Measurements from ENCODE around the gene NTMT2. TPM values are rescaled to one million over a fixed set of nuclear protein-coding genes. Genes with fewer than 3 reads are reported as not detected.

The NTMT2 gene
- total and polyA plus RNA-seq, 4 experiments from 2014 or later: not detected

DNA sequence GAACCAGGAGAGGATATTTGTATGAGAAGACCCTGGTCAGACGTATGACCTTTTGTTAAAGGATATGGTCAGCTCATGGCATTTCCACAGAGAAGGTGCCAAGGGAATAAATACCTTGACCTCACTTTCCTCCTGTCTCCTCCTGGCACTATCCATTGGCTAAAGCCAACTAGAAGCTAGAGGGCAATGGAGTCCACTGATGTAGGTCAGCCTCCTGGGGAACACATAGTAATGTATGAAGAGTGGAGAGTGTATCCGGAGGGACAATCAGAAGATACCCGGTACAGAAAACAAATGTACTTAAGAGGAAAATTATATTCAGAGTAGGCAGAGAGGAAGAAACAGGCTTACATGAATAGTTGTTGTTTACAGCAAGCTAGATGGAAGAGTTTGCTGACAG is 698 bp upstream of the NTMT2 start:
- Histone ChIP-seq H3K4me1 (ENCODE audit: insufficient read depth, low read length) (no peaks in the 10 kb centered on the region), H3K9me3 (ENCODE audit: control insufficient read depth in 1 of 2, low read length in 2 of 2) (peaks cover 0 to 2% of the 10 kb centered on the region in 2 donors), H3K36me3 (ENCODE audit: insufficient read depth, low read length) (no peaks in the 10 kb centered on the region), H3K4me3 (ENCODE audit: low read length in 2 of 2) (no peak overlapping the region), H3K27ac (ENCODE audit: low read depth, low read length) (no peak overlapping the region), H3K27me3 (ENCODE audit: insufficient read depth, low read length) (no peaks in the 10 kb centered on the region)
- Mint-ChIP-seq H3K27ac (peak overlapping the region in 1 of 7 donors; percentile 54), H3K36me3 (no peaks in the 10 kb centered on the region), H3K4me1 (peaks cover 0 to 4% (median 0%) of the 10 kb centered on the region in 4 donors), H3K9me3 (peaks cover 0 to 18% (median 6%) of the 10 kb centered on the region in 8 donors), H3K4me3 (no peak overlapping the region), H3K27me3 (peaks cover 12 to 13% of the 10 kb centered on the region in 2 donors)
- ChIA-PET POLR2A (ENCODE audit: partially characterized antibody) (no interaction called here), CTCF (ENCODE audit: partially characterized antibody) (no interaction called here)
- no peak for DNase-seq
- intact Hi-C loops (cut with micrococcal nuclease): no loop called here

DNA sequence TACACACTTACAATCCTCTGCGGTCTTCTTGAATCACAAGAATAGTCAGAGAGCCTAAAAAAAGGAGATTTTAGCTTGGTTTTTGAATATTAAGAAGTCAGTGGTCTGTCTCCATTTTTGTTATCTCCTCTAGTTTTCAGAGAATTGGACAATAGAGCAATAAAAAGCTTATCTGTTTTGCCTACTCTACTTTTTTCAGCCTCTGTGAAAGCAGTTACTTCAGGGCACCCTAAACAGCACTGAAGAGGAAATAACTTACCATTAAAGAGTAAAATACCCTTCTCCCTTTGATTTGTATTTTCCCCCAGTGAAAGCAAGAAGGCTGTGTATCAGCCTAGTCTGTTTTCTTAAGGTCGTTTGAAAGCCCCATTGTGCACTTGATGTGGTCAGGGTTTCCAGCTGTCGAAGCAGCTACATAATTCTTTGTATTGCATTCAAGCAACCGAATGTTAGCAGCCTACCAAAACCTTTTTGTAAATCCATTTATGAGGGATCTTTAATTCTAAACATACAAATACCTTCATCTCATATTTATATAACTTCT is 1.0 kb downstream of the NTMT2 start:
- Mint-ChIP-seq H3K4me3 (no peak overlapping the region), H3K9me3 (peaks cover 0 to 18% (median 6%) of the 10 kb centered on the region in 8 donors), H3K4me1 (peaks cover 0 to 4% (median 0%) of the 10 kb centered on the region in 4 donors), H3K36me3 (no peaks in the 10 kb centered on the region), H3K27ac (no peak overlapping the region), H3K27me3 (peaks cover 12 to 13% of the 10 kb centered on the region in 2 donors)
- H3K36me3 ChIP-seq (ENCODE audit: insufficient read depth, low read length): no peaks in the 10 kb centered on the region
- DNase-seq: no peak
- intact Hi-C loops (cut with micrococcal nuclease): no loop called here
- no peak overlapping the region for H3K4me3 ChIP-seq (ENCODE audit: low read length in 2 of 2)
- H3K9me3 ChIP-seq (ENCODE audit: control insufficient read depth in 1 of 2, low read length in 2 of 2): peaks cover 0 to 2% of the 10 kb centered on the region in 2 donors
- no peaks in the 10 kb centered on the region for H3K4me1 ChIP-seq (ENCODE audit: insufficient read depth, low read length)
- ChIA-PET POLR2A (ENCODE audit: partially characterized antibody) (no interaction called here), CTCF (ENCODE audit: partially characterized antibody) (no interaction called here)
- H3K27ac ChIP-seq (ENCODE audit: low read depth, low read length): no peak overlapping the region
- no peaks in the 10 kb centered on the region for H3K27me3 ChIP-seq (ENCODE audit: insufficient read depth, low read length)

DNA sequence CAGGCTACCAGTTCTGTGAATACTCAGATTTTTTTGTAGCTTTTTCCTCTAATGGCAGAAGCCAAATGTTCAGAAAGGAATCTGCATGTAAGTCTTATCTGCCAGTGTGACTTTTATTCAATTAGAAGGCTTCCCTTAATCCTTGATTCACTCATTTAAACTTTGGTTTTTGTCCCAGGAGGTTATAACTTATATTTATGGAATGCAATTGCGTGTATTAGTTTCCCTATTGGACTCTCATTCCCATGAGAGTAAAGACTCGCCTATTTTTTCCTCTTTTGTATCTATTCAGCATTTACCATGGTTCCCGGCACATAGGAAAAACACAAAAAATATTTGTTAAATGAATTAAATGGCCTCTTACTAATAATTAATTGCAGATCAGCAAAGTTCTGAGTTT is 3.5 kb downstream of the NTMT2 start:
- no peak overlapping the region for H3K4me3 Mint-ChIP-seq
- CTCF ChIA-PET (ENCODE audit: partially characterized antibody): no interaction called here
- DNase-seq: no peak
- H3K9me3 Mint-ChIP-seq: peaks cover 8 to 26% (median 13%) of the 10 kb centered on the region in 8 donors
- H3K4me1 Mint-ChIP-seq: peaks cover 0 to 4% (median 0%) of the 10 kb centered on the region in 4 donors
- H3K27me3 ChIP-seq (ENCODE audit: insufficient read depth, low read length): no peaks in the 10 kb centered on the region
- POLR2A ChIA-PET (ENCODE audit: partially characterized antibody): no interaction called here
- H3K4me3 ChIP-seq (ENCODE audit: low read length in 2 of 2): no peak overlapping the region
- H3K36me3 Mint-ChIP-seq: peaks cover 0 to 4% of the 10 kb centered on the region in 2 donors
- H3K27ac ChIP-seq (ENCODE audit: low read depth, low read length): no peak overlapping the region
- H3K27me3 Mint-ChIP-seq: peaks cover 9 to 10% of the 10 kb centered on the region in 2 donors
- H3K4me1 ChIP-seq (ENCODE audit: insufficient read depth, low read length): no peaks in the 10 kb centered on the region
- H3K27ac Mint-ChIP-seq: no peak overlapping the region
- intact Hi-C loops (cut with micrococcal nuclease): no loop called here
- H3K9me3 ChIP-seq (ENCODE audit: control insufficient read depth in 1 of 2, low read length in 2 of 2): peaks cover 0 to 5% of the 10 kb centered on the region in 2 donors
- H3K36me3 ChIP-seq (ENCODE audit: insufficient read depth, low read length): no peaks in the 10 kb centered on the region

DNA sequence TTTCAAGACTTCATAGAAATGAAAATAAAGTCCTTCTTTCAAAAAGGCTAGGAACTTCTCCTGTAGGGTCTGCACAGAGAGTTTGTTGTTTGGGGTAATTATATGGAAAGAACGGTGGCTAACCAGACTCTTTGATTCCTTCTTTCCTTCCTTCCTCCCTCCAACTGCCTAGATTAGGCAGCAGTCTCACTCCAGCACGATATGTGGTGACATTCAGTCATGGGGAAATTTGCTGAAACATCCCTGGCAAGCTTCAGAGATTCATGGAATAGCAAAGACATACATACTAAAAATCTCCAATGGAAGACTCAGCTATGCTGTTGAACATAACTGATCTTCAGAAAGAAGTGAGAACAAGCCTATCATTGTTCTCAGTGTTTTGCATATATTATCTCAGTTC is 4.3 kb downstream of the NTMT2 start:
- Histone ChIP-seq H3K36me3 (ENCODE audit: insufficient read depth, low read length) (no peaks in the 10 kb centered on the region), H3K27me3 (ENCODE audit: insufficient read depth, low read length) (no peaks in the 10 kb centered on the region), H3K27ac (ENCODE audit: low read depth, low read length) (no peak overlapping the region), H3K4me3 (ENCODE audit: low read length in 2 of 2) (no peak overlapping the region), H3K9me3 (ENCODE audit: control insufficient read depth in 1 of 2, low read length in 2 of 2) (peaks cover 0 to 5% of the 10 kb centered on the region in 2 donors), H3K4me1 (ENCODE audit: insufficient read depth, low read length) (no peaks in the 10 kb centered on the region)
- no peak for DNase-seq
- Mint-ChIP-seq H3K27ac (no peak overlapping the region), H3K4me1 (peaks cover 0 to 4% (median 0%) of the 10 kb centered on the region in 4 donors), H3K36me3 (peaks cover 1 to 4% of the 10 kb centered on the region in 2 donors), H3K9me3 (peaks cover 5 to 26% (median 17%) of the 10 kb centered on the region in 8 donors), H3K4me3 (no peak overlapping the region), H3K27me3 (peaks cover 6 to 10% of the 10 kb centered on the region in 2 donors)
- ChIA-PET CTCF (ENCODE audit: partially characterized antibody) (no interaction called here), POLR2A (ENCODE audit: partially characterized antibody) (no interaction called here)
- intact Hi-C loops (cut with micrococcal nuclease): no loop called here

DNA sequence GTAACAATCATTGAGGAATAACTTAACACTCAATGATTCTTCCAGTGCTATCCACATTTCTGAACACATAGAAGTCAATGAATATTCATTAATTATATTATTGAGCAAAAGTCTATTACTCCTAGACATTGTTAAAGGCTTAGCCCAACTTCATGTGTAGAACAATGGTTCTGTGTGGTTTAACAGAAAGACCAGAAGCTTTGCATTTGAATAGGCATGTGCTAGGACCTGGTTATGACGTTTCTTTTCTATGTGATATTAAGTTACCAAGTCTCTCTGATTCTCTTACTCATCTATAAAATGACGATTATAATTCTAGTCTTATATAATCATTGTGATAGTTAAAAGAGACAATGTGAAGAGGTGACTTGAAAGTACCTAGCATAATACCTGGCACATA is 5.2 kb downstream of the NTMT2 start:
- no peaks in the 10 kb centered on the region for H3K4me1 ChIP-seq (ENCODE audit: insufficient read depth, low read length)
- no peak overlapping the region for H3K27ac ChIP-seq (ENCODE audit: low read depth, low read length)
- DNase-seq: no peak
- H3K4me1 Mint-ChIP-seq: peaks cover 0 to 4% (median 0%) of the 10 kb centered on the region in 4 donors
- H3K4me3 Mint-ChIP-seq: no peak overlapping the region
- H3K27me3 Mint-ChIP-seq: peaks cover 5 to 7% of the 10 kb centered on the region in 2 donors
- H3K36me3 Mint-ChIP-seq: peaks cover 1 to 4% of the 10 kb centered on the region in 2 donors
- ChIA-PET CTCF (ENCODE audit: partially characterized antibody) (no interaction called here), POLR2A (ENCODE audit: partially characterized antibody) (no interaction called here)
- intact Hi-C loops (cut with micrococcal nuclease): no loop called here
- H3K9me3 ChIP-seq (ENCODE audit: control insufficient read depth in 1 of 2, low read length in 2 of 2): peaks cover 0 to 5% of the 10 kb centered on the region in 2 donors
- no peaks in the 10 kb centered on the region for H3K36me3 ChIP-seq (ENCODE audit: insufficient read depth, low read length)
- no peak overlapping the region for H3K4me3 ChIP-seq (ENCODE audit: low read length in 2 of 2)
- H3K27ac Mint-ChIP-seq: no peak overlapping the region
- H3K27me3 ChIP-seq (ENCODE audit: insufficient read depth, low read length): no peaks in the 10 kb centered on the region
- H3K9me3 Mint-ChIP-seq: peaks cover 5 to 31% (median 17%) of the 10 kb centered on the region in 8 donors

DNA sequence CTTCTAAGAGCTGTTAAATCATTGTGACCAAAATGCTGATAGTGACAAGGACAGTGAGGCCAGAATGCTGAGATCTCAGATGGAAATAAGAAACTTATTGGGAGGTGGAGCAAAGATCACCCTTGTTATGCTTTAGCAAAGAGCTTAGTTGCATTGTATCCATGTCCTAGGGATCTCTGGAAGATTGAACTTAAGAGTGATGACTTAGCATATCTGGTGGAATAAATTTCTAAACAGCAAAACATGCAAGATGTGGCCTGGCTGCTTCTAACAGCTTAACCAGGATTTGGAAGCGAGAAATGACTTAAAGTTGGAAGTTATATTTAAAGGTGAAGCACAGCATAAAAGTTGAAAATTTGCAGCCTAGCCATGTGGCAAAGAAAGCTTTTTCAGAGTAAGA is 7.7 kb downstream of the NTMT2 start:
- intact Hi-C loops (cut with micrococcal nuclease): no loop called here
- peaks cover 7 to 31% (median 17%) of the 10 kb centered on the region in 8 donors for H3K9me3 Mint-ChIP-seq
- no peak overlapping the region for H3K27ac ChIP-seq (ENCODE audit: low read depth, low read length)
- H3K27me3 Mint-ChIP-seq: peaks cover 5 to 8% of the 10 kb centered on the region in 2 donors
- no peaks in the 10 kb centered on the region for H3K27me3 ChIP-seq (ENCODE audit: insufficient read depth, low read length)
- H3K4me3 Mint-ChIP-seq: no peak overlapping the region
- H3K36me3 ChIP-seq (ENCODE audit: insufficient read depth, low read length): no peaks in the 10 kb centered on the region
- no peak for DNase-seq
- H3K4me1 Mint-ChIP-seq: no peaks in the 10 kb centered on the region
- POLR2A ChIA-PET (ENCODE audit: partially characterized antibody): no interaction called here
- CTCF ChIA-PET (ENCODE audit: partially characterized antibody): no interaction called here
- H3K4me3 ChIP-seq (ENCODE audit: low read length in 2 of 2): no peak overlapping the region
- peaks cover 1 to 4% of the 10 kb centered on the region in 2 donors for H3K36me3 Mint-ChIP-seq
- peaks cover 0 to 5% of the 10 kb centered on the region in 2 donors for H3K9me3 ChIP-seq (ENCODE audit: control insufficient read depth in 1 of 2, low read length in 2 of 2)
- H3K27ac Mint-ChIP-seq: no peak overlapping the region
- H3K4me1 ChIP-seq (ENCODE audit: insufficient read depth, low read length): no peaks in the 10 kb centered on the region

DNA sequence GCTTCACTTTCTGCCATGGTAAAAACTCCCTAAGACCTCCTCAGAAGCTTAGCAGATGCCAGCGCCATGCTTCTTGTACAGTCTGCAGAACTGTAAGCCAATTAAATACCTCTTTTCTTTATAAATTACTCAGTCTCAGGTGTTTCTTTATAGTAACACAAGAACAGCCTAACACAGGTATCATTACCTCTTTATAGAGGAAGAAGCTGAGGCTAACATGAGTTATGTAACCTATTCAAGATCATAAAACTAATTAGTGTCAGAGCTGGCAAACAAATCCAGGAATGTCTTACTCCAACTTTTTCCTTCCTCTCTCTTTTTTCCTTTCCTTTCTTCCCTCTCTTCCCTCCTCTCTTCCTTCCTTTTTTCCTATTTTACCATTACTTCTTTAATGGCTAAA is 9.3 kb downstream of the NTMT2 start:
- Histone ChIP-seq H3K9me3 (ENCODE audit: control insufficient read depth in 1 of 2, low read length in 2 of 2) (peaks cover 0 to 5% of the 10 kb centered on the region in 2 donors), H3K27ac (ENCODE audit: low read depth, low read length) (no peak overlapping the region), H3K4me3 (ENCODE audit: low read length in 2 of 2) (no peak overlapping the region), H3K27me3 (ENCODE audit: insufficient read depth, low read length) (no peaks in the 10 kb centered on the region), H3K36me3 (ENCODE audit: insufficient read depth, low read length) (no peaks in the 10 kb centered on the region), H3K4me1 (ENCODE audit: insufficient read depth, low read length) (no peaks in the 10 kb centered on the region)
- H3K36me3 Mint-ChIP-seq: peaks cover 1 to 4% of the 10 kb centered on the region in 2 donors
- ChIA-PET POLR2A (ENCODE audit: partially characterized antibody) (no interaction called here), CTCF (ENCODE audit: partially characterized antibody) (no interaction called here)
- H3K9me3 Mint-ChIP-seq: peaks cover 9 to 35% (median 17%) of the 10 kb centered on the region in 8 donors
- no peak overlapping the region for H3K27ac Mint-ChIP-seq
- no peak overlapping the region for H3K4me3 Mint-ChIP-seq
- DNase-seq: no peak
- H3K4me1 Mint-ChIP-seq: no peaks in the 10 kb centered on the region
- intact Hi-C loops (cut with micrococcal nuclease): no loop called here
- peaks cover 0 to 6% of the 10 kb centered on the region in 2 donors for H3K27me3 Mint-ChIP-seq

Data from CD4-positive, alpha-beta memory T cell (primary cell).